Measurements from ENCODE around the gene UBASH3B.

DNA sequence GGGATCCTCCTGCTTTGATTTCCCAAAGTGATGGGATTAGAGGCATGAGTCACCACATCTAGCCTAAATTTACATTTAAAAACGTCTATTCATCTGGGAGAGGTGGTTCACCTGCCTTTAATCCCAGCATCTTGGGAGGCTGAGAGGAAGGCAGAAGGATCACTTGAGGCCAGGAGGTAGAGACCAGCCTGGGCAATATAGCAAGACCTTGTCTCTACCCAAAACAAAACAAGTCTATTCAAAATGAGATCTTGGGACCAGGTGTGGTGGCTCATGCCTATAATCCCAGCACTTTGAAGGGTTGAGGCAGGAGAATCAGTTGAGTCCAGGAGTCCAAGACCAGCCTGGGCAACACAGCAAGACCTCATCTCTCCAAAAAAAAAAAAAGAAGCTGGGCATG is 4.9 kb upstream of the UBASH3B start:
- no peak for TF ChIP-seq SIN3A (IDR thresholded peaks at IDR 0.05; ENCODE audit: borderline replicate concordance, insufficient read depth, low read length)
- TF ChIP-seq POLR2AphosphoS5 (IDR thresholded peaks at IDR 0.05; ENCODE audit: low read depth, low read length) = no peak
- TF ChIP-seq, protein P1, sequence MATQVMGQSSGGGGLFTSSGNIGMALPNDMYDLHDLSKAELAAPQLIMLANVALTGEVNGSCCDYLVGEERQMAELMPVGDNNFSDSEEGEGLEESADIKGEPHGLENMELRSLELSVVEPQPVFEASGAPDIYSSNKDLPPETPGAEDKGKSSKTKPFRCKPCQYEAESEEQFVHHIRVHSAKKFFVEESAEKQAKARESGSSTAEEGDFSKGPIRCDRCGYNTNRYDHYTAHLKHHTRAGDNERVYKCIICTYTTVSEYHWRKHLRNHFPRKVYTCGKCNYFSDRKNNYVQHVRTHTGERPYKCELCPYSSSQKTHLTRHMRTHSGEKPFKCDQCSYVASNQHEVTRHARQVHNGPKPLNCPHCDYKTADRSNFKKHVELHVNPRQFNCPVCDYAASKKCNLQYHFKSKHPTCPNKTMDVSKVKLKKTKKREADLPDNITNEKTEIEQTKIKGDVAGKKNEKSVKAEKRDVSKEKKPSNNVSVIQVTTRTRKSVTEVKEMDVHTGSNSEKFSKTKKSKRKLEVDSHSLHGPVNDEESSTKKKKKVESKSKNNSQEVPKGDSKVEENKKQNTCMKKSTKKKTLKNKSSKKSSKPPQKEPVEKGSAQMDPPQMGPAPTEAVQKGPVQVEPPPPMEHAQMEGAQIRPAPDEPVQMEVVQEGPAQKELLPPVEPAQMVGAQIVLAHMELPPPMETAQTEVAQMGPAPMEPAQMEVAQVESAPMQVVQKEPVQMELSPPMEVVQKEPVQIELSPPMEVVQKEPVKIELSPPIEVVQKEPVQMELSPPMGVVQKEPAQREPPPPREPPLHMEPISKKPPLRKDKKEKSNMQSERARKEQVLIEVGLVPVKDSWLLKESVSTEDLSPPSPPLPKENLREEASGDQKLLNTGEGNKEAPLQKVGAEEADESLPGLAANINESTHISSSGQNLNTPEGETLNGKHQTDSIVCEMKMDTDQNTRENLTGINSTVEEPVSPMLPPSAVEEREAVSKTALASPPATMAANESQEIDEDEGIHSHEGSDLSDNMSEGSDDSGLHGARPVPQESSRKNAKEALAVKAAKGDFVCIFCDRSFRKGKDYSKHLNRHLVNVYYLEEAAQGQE (IDR thresholded peaks at IDR 0.05; ENCODE audit: insufficient read depth in 1 of 2, low read depth in 2 of 2, low read length in 2 of 2) = no peak
- no peak for TF ChIP-seq TAF1 (IDR thresholded peaks at IDR 0.05; ENCODE audit: borderline replicate concordance, insufficient read depth, low read length)
- TF ChIP-seq FOXP2 (optimal IDR thresholded peaks at IDR 0.05; ENCODE audit: borderline replicate concordance, extremely low read depth, extremely low read length, insufficient read depth) = no peak

Data from PFSK-1 (cell line).